GM21529 (cell line): ENCODE measurements around the gene ATP5F1D.

Experiments used
- ATAC-seq: cut with Tn5 transposase; IDR thresholded peaks from one replicate; pipeline ENCODE4 v1.9.1; 2021; ENCODE audit not compliant: unreplicated experiment

The ATP5F1D gene

DNA sequence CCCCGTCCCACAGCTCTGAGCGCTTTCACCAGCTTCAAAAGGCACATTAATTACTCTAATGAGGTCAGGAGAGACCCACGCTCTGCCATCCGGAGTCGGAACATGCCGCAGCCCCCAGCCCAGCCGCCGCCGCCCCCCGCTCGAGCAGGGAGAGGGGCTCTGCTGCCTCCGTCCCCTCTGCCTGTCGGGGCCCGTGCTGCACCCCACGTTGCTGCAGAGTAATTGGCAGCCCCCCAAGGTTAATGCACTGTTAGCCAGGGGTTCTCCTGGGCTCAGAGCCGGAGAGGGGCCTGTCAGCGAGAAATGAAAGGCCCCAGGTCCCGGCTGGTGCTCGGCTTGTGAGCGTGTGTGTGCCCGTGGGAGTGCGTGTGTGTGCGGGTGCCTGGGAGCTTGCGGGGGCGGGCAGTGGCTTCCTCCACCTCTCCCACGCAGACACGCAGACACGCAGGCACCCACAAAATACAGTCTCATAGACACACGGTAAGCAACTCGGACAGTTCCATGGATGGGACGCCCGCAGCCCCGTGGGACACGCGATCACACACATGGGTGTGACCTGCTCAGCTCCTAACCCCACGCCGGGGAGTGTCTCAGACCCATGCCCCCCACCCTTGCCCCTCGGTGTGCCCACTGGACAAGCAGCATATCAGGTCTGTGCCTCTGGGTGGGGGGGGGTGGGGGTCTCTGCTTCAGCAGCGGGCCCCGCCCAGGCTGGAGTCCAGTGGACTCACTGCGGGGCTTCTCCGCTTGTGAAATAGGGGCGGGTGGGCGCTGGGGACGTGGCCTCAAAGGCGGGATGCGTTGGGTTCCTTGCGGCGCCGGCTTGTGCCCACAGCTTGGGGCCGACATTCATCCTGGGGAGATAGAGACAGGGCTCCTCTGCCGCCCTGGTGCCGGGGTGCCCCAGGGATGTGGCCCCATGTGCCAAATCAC lies 39.4 kb downstream of the ATP5F1D start:
- ATAC-seq: no peak

GRCh38 chr19:1281569-1282287 lies 40.2 kb downstream of the ATP5F1D start:
- no peak for ATAC-seq

GRCh38 chr19:1282588-1283206 lies 41.1 kb downstream of the ATP5F1D start:
- no peak for ATAC-seq

DNA sequence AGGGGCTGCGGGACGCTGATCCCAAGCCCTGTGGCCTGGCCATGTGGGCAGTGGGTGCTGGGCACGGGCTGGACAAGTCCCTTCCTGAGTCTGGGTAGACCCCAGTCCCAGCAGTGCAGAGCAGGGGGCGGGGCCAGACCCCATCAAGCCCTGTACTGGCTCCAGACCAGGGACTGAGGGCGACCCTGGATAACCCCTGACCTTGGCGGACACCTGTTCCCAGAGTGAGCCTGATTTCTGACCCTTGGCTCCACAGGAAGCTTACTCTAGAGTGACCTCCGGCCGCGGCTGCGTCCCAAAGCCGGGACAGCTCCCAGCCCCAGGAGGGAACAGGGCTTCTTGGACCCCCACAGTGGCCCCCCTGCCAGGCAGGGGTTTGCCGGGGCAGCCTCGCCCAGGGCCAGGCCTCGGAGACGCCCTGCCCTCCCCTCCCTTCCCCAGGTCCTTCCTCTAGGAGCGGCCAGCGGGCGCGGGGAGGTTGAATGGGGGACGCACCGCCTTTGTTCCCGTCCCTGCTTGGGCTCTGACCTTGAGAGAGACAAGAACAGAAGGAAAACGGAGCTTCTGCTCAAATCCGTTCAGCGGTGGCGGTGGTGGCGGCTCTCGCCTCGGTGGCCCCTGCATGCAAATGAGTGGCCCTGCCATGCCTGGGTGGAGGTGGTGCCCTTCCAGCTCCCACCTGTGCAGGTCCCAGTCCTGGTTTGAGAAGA lies 41.8 kb downstream of the ATP5F1D start:
- no peak for ATAC-seq

DNA sequence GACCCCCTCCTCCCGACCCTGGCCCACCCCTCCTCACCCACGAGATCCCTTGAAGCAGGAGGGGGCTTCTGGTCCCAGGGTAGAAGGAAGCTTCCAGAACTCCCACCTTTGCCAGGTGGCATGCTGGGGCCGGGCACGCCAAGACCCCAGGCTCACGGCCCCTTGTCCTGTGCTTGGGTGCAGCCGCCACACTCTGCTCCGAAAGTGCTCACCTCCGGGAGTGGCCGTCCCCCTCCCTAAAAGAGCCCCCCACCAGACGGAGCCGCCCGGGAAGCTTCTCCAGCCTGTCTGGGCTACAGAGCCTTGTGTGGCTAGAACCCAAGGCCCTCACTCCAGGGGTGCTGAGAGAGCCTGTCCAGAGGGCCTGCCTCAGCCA lies 42.4 kb downstream of the ATP5F1D start:
- no peak for ATAC-seq

DNA sequence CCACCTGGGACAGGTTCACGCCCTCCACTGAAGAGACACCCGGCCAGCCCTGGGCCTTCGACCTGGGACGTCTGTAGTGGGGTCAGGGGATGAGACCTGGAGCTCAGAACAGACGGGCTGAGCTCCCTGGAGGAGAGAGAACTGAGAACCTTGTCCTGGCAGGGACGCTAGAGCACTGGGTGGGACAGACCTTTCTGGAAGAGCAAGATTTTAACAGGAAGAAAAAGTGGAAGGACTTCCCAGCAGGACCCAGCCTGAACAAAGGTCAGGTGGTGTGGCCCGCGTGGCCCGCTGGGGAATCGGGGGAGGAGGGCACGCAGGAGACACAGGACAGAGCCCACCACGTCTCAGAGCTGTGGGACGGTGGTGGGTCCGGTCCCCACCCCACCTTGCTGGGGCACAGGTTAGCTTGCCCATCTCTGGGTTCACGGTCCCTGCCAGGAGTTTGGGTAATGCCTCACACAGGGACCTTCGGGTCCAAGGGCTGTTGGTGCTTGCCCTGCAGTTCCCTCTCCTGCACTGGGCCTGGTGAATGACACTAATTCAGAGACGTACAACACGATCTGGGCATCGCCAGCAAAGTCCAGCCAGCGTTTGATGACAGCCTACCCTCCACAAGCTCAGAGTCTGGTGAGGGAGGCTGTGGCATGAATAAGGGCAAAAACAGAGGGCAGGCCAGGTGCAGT lies 42.9 kb downstream of the ATP5F1D start:
- no peak for ATAC-seq

GRCh38 chr19:1284979-1285736 lies 43.6 kb downstream of the ATP5F1D start:
- ATAC-seq: no peak

DNA sequence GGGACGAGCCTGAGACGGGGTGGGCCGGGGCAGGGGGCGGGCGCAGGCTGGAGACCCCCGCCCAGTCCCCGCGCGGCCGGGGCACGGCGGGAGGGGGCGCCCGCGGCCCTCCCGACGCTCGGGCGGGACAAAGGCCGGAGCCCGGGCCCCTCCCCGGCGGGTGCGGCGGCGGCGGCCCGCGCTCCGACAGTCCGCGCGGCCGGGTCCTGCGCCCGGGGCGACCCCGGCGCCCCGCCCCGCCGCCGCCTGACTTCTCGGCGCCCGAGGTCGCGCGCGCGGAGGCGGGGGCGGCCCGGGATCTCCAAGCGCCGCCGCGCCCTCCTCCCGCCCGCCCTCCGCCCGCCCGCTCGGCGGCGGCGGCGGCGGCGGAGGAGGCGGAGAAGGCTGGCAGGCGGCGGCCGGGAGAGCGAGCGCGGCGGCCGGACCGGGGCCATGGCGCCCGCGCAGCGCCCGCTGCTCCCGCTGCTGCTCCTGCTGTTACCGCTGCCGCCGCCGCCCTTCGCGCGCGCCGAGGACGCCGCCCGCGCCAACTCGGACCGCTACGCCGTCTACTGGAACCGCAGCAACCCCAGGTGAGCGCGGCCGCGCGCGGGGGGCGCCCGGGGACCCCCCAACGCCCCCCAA lies 44.3 kb downstream of the ATP5F1D start, which contains the start of gene EFNA2:
Gene EFNA2 (plus strand): TSS at position 137 of the 624 bp plus-strand sequence. CDS start 296 bp downstream, at position 433.
- ATAC-seq: no peak

- ATAC-seq: no peak
Observed at GRCh38 chr19:1286487-1287353, 45.2 kb downstream of the ATP5F1D start.

DNA sequence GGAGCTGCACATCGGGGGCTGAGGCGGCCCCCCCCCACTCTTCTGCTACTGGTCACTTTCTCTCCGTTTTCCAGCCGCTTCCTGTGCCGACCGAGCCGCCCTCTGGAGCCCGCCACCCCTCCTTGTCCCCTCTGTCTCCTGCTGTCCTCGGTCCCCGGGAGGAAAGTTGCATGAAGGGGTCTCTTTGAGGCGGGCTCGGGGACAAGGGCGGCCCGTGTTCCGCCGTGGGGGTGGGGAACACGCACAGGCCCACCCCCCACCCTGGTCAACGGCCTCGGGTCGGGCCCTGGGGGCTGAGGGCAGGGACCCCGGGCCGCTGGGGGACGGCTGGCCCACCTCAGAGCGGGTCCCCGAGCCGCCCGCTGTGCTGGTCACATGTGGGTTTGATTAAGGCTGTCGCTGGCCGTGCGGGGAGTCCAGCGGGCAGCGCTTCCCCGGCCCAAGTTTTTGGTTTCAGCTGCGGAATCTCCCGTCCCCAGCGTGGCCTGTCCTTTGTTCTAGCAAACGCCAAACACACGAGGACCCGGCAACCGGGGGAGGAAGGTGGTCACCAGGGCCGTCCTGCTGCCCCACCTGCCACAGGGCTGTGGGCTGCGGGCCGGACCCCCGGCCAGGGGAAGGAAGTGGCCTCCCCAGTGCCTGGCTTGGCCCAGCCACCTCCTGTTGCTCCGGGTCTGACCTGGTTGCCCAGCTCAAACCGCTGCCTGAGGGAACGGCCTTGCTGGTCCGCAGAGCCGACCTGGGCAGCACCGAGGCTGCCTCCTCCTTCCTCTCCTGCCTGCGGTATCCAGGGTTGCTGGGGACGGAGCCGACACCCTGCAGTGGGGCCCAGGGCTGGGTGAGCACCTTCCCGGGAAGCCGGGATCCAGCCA lies 46.0 kb downstream of the ATP5F1D start:
- ATAC-seq: no peak

- ATAC-seq: no peak
Observed at GRCh38 chr19:1288226-1288612, 46.7 kb downstream of the ATP5F1D start.

DNA sequence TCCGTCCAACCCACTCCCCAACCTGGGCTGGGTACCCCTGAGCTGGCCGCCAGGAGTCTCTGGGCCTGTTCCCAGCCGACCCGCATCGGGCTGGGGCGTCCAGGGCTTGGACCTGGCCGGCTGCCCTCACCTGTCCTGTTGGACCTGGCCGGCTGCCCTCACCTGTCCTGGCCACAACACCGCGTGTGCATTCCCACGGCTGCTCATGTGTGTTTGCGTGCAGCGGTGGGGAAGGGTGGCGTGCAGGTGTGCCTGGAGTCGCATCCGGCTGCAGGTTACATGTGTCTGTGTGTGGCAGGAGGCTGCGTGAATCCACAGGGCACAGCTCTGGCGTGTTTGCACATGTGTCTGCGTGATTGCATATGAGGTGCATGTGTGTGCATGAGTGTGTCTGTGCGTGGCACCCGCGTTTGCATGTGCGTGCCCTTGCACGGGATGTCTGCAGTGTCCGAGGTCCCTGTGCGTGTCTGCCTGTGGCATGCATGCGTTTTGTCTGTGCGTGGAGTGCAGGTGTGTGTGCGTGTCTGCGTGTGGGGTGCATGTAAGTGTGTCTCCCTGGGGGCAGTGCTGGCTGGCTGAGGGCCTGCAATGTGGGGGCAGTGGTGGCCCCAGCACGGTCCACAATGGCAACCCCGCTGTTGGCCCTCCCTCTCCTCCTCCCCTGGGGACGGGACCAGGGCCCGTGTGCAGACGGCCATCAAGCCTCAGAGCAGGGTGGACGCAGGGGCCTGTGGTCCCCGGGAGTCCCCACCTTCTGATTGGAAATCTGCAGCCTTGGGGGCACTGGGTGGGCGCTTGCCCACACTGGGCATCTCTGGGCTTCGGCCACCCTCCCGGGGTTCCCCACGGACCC lies 47.5 kb downstream of the ATP5F1D start:
- ATAC-seq: no peak

GRCh38 chr19:1289686-1290025 lies 48.1 kb downstream of the ATP5F1D start:
- no peak for ATAC-seq

GRCh38 chr19:1290196-1290702 lies 48.7 kb downstream of the ATP5F1D start:
- no peak for ATAC-seq

DNA sequence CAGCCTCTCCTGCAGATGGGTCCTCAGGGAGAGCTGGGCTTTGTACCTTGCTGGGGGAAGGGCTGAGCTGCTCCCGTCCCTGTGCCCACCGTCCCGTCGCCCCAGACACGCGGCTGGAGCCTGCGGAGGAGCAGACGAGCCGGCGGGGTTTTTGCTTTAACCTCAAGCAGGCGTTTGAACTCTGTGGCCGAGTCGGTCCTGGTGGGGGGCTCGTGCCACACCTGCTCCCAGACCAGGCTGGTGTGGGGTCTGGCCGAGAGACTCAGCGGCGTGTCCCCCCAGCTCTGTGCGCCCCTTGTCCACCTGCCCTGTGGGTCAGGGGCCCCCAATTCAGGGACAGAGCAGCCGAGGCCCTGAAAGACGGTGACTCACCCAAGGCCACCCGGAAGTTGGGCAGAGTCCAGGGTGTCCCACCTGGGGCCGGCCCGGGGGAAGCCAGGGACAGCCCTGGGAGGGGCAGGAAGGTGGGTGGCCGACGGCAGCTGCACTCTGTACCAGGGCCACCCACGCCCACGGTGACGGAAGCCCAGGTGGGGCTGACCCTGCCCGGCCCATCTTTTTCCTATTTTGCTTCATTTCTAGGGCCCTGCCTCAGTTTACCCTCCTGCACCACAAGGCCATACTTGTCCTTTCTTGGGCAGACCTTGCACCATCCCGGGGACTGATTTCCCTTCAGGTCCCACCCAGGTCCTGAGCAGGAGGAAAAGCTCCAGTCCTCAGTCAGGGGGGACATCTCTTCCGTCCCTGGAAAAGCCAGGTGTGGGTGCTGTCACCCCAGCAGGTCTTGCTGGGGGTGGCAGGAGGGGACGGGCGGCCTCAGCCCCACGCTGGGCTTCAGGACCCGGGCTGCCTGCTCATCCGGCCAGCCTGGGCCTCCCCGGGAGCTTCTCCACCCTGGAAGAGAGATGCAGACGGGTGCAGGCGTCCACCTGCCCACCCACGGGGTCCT lies 49.4 kb downstream of the ATP5F1D start:
- ATAC-seq: no peak
